Activated CD4-positive, CD25-positive, alpha-beta regulatory T cell treated with anti-CD3 and anti-CD28 coated beads, Interleukin-2, amount 50 U/mL, for 24 hours (primary cell): ENCODE measurements around the gene FHDC1.

Source experiments
- ATAC-seq, 2 donors: fragments of 150-1000 bp; cut with Tn5 transposase; one replicate each; pipeline ENCODE4 v1.10.0; 2021; ENCODE audit warnings: mild to moderate bottlenecking in 1 of 2, moderate library complexity in 1 of 2

Gene FHDC1

GRCh38 chr4:152961014-152961772 is 25.1 kb downstream of the FHDC1 start:
- ATAC-seq: no peak

GRCh38 chr4:152961773-152962115 is 25.6 kb downstream of the FHDC1 start:
- ATAC-seq: no peak

GRCh38 chr4:152962150-152962549 is 26.0 kb downstream of the FHDC1 start:
- no peak for ATAC-seq

GRCh38 chr4:152964335-152964734 is 28.2 kb downstream of the FHDC1 start:
- no peak for ATAC-seq

GRCh38 chr4:152965611-152966010 is 29.5 kb downstream of the FHDC1 start:
- no peak for ATAC-seq

GRCh38 chr4:152967907-152968306 is 31.8 kb downstream of the FHDC1 start:
- ATAC-seq: no peak

GRCh38 chr4:152968806-152969394 is 32.8 kb downstream of the FHDC1 start:
- ATAC-seq: no peak

GRCh38 chr4:152970102-152970820 is 34.1 kb downstream of the FHDC1 start:
- no peak for ATAC-seq

- no peak for ATAC-seq
Observed at GRCh38 chr4:152971053-152971452, 34.9 kb downstream of the FHDC1 start.

GRCh38 chr4:152972821-152973628 is 36.9 kb downstream of the FHDC1 start:
- ATAC-seq: no peak

GRCh38 chr4:152973629-152974467 is 37.7 kb downstream of the FHDC1 start:
- no peak for ATAC-seq

GRCh38 chr4:152974468-152975379 is 38.6 kb downstream of the FHDC1 start:
- no peak for ATAC-seq

GRCh38 chr4:152975380-152976211 is 39.5 kb downstream of the FHDC1 start:
- no peak for ATAC-seq

- ATAC-seq: no peak
Observed at GRCh38 chr4:152976212-152976761, 40.2 kb downstream of the FHDC1 start.

GRCh38 chr4:152979731-152980330 is 43.7 kb downstream of the FHDC1 start:
- ATAC-seq: no peak

GRCh38 chr4:152981278-152981677 is 45.2 kb downstream of the FHDC1 start:
- ATAC-seq: no peak

GRCh38 chr4:152981842-152982241 is 45.7 kb downstream of the FHDC1 start:
- no peak for ATAC-seq

GRCh38 chr4:152983221-152983620 is 47.1 kb downstream of the FHDC1 start:
- no peak for ATAC-seq

GRCh38 chr4:152983774-152984411 is 47.8 kb downstream of the FHDC1 start:
- ATAC-seq: no peak
